Colonic mucosa (tissue), 4 donors: ENCODE data around the gene MCUB. TPM values are rescaled to one million over a fixed set of nuclear protein-coding genes. Genes with fewer than 3 reads are reported as not detected.

Experiments
- DNase-seq: peaks from one replicate; pipeline ENCODE4 v3.0.0-alpha.2; 2020
- H3K27ac ChIP-seq: fragments of 200-600 bp; one replicate; pipeline ENCODE4 v1.8.0; 2021
- H3K27me3 ChIP-seq: fragments of 200-600 bp; one replicate; pipeline ENCODE4 v1.8.0; 2021
- H3K36me3 ChIP-seq: fragments of 200-600 bp; one replicate; pipeline ENCODE4 v1.8.0; 2021
- H3K4me1 ChIP-seq: fragments of 200-600 bp; one replicate; pipeline ENCODE4 v1.8.0; 2021; ENCODE audit warnings: mild to moderate bottlenecking
- H3K4me3 ChIP-seq: fragments of 200-600 bp; one replicate; pipeline ENCODE4 v1.8.0; 2021
- H3K9ac ChIP-seq, 2 donors: one replicate each; pipeline ENCODE4 v1.7.0; 2013; ENCODE audit warnings: control low read depth in 2 of 2, low read depth in 2 of 2, low read length in 2 of 2
- H3K9me3 ChIP-seq: fragments of 200-600 bp; one replicate; pipeline ENCODE4 v1.8.0; 2021
- CTCF ChIP-seq: fragments of 200-600 bp; IDR thresholded peaks from one replicate; pipeline ENCODE4 v1.8.0; 2022; ENCODE audit warnings: antibody characterized with exemption, mild to moderate bottlenecking
- intact Hi-C: fragments of 100-400 bp; cut with DNase I; formaldehyde crosslinking; loops from one replicate; pipeline ENCODE4 v1.14.1; 2022
- total RNA-seq, 2 donors: library from RNA; stranded (reverse); fragmentation: NEBNext Ultra II Directional in 1 of 2; extraction: Animal tissue kit (Norgen Biotek cat#: 25700) in 1 of 2; gene quantifications; one replicate each; pipeline ENCODE4 v1.2.1, GENCODE V29; 2021
- donor health status: healthy.
- donor health status: DM: no; HTN: no; CAD: no.
- donor health status: DM: no; HTN: no; CAD: no.

MCUB gene
- total RNA-seq, 2 donors from 2014 or later: 10.4 to 11.7 TPM

- H3K4me3 ChIP-seq: no peak overlapping the region
- H3K9ac ChIP-seq: no peak overlapping the region
- DNase-seq: peak; percentile 29
- H3K27ac ChIP-seq: peak overlapping the region; percentile 31
- no peaks in the 10 kb centered on the region for H3K36me3 ChIP-seq
- intact Hi-C loops: loop anchor here (10.0 kb wide), 1 partner anchor 59 kb away; no protein-coding TSS in a partner anchor
- H3K9me3 ChIP-seq: no peaks in the 10 kb centered on the region
- no peaks in the 10 kb centered on the region for H3K27me3 ChIP-seq
- no peak for TF ChIP-seq CTCF
- no peaks in the 10 kb centered on the region for H3K4me1 ChIP-seq
Measured at GRCh38 chr4:109735566-109736365, 175.7 kb downstream of the MCUB start.

Other genes starting within 250 kb of the MCUB start
- gene SEC24B, start 126.4 kb upstream of the MCUB start, total RNA-seq: 10 to 100 TPM; 26.5 to 39.5 TPM
- 100 to 1,000 TPM; 110 to 115 TPM for gene CASP6, start 143.2 kb downstream of the MCUB start, total RNA-seq
- gene PLA2G12A, start 169.8 kb downstream of the MCUB start, total RNA-seq: 10 to 100 TPM; 46.9 to 55.1 TPM
- 1 to 10 TPM; 1.6 to 6.8 TPM for gene CFI, start 241.8 kb downstream of the MCUB start, total RNA-seq